Hepatocyte (in vitro differentiated cells): ENCODE measurements around the gene TTBK1. TPM values are rescaled to one million over a fixed set of nuclear protein-coding genes. Genes with fewer than 3 reads are reported as not detected.

Experiments
- DNase-seq: peaks from one replicate; pipeline ENCODE4 v3.0.0-alpha.2; 2016; ENCODE audit warnings: low spot score
- H2AFZ ChIP-seq: fragments of 200-600 bp; sonication (generic); 2 replicates; pipeline ENCODE4 v1.6.0; 2016; ENCODE audit warnings: antibody characterized with exemption, mild to moderate bottlenecking
- H3K27ac ChIP-seq: fragments of 200-600 bp; sonication (generic); 2 replicates; pipeline ENCODE4 v1.5.1; 2016; ENCODE audit warnings: mild to moderate bottlenecking
- H3K27me3 ChIP-seq: fragments of 200-600 bp; sonication (generic); 2 replicates; pipeline ENCODE4 v1.6.1; 2016
- H3K36me3 ChIP-seq: fragments of 200-600 bp; sonication (generic); replicated peaks from 2 replicates; pipeline ENCODE4 v1.5.1; 2016; ENCODE audit warnings: low read depth; ENCODE audit not compliant: insufficient read depth
- H3K4me1 ChIP-seq: fragments of 200-600 bp; sonication (generic); 2 replicates; pipeline ENCODE4 v1.5.1; 2016; ENCODE audit warnings: mild to moderate bottlenecking, moderate library complexity; ENCODE audit not compliant: insufficient read depth
- H3K4me2 ChIP-seq: fragments of 200-600 bp; sonication (generic); 2 replicates; pipeline ENCODE4 v1.6.0; 2016
- H3K4me3 ChIP-seq: fragments of 200-600 bp; sonication (generic); 2 replicates; pipeline ENCODE4 v1.5.1; 2016; ENCODE audit warnings: mild to moderate bottlenecking
- H3K79me2 ChIP-seq: fragments of 200-600 bp; sonication (generic); 2 replicates; pipeline ENCODE4 v1.6.0; 2017; ENCODE audit warnings: mild to moderate bottlenecking
- H3K9me2 ChIP-seq: fragments of 200-600 bp; sonication (generic); replicated peaks from 2 replicates; pipeline ENCODE4 v1.6.0; 2017; ENCODE audit warnings: mild to moderate bottlenecking; ENCODE audit not compliant: insufficient read depth
- H3K9me3 ChIP-seq: fragments of 200-600 bp; sonication (generic); 2 replicates; pipeline ENCODE4 v1.5.1; 2016; ENCODE audit warnings: low read depth, mild to moderate bottlenecking
- H4K20me1 ChIP-seq: fragments of 200-600 bp; sonication (generic); 2 replicates; pipeline ENCODE4 v1.6.0; 2016; ENCODE audit warnings: mild to moderate bottlenecking; ENCODE audit not compliant: insufficient read depth, poor library complexity, severe bottlenecking
- EZH2 ChIP-seq: fragments of 200-600 bp; sonication (generic); IDR thresholded peaks from 2 replicates; pipeline ENCODE4 v1.6.1; 2016; ENCODE audit warnings: antibody characterized with exemption, mild to moderate bottlenecking, borderline replicate concordance
- EZH2phosphoT487 ChIP-seq: fragments of 200-600 bp; sonication (generic); IDR thresholded peaks from one replicate; pipeline ENCODE4 v1.6.1; 2018; ENCODE audit warnings: antibody characterized with exemption, mild to moderate bottlenecking, low read depth, moderate library complexity; ENCODE audit not compliant: unreplicated experiment, severe bottlenecking
- WGBS: methylation state at CpG from one replicate; pipeline ENCODE4 v1.1.6; 2016; ENCODE audit warnings: low lambda C conversion rate; ENCODE audit errors: missing lambda C conversion rate; 5-methylcytosine and 5-hydroxymethylcytosine counted together
- polyA plus RNA-seq: library from polyadenylated mRNA; unstranded; fragments of >200 nt; fragmentation: Nextera tagmentation; extraction: Ambion mirVana; gene quantifications from 2 replicates; pipeline ENCODE4 v1.2.1, GENCODE V29; 2016
- total RNA-seq: library from RNA; depleted of rRNA; stranded (reverse); fragments of >200 nt; gene quantifications from 2 replicates; pipeline ENCODE4 v1.2.3, GENCODE V29; 2014
- TF ChIP-seq, protein P1 (sequence below): fragments of 200-600 bp; sonication (generic); IDR thresholded peaks from 2 replicates; pipeline ENCODE4 v1.5.1; 2016; ENCODE audit warnings: antibody characterized with exemption, mild to moderate bottlenecking; ENCODE audit not compliant: poor library complexity

Gene TTBK1
- total and polyA plus RNA-seq, 2 experiments from 2014 or later: 0.34 to 1.1 TPM

DNA sequence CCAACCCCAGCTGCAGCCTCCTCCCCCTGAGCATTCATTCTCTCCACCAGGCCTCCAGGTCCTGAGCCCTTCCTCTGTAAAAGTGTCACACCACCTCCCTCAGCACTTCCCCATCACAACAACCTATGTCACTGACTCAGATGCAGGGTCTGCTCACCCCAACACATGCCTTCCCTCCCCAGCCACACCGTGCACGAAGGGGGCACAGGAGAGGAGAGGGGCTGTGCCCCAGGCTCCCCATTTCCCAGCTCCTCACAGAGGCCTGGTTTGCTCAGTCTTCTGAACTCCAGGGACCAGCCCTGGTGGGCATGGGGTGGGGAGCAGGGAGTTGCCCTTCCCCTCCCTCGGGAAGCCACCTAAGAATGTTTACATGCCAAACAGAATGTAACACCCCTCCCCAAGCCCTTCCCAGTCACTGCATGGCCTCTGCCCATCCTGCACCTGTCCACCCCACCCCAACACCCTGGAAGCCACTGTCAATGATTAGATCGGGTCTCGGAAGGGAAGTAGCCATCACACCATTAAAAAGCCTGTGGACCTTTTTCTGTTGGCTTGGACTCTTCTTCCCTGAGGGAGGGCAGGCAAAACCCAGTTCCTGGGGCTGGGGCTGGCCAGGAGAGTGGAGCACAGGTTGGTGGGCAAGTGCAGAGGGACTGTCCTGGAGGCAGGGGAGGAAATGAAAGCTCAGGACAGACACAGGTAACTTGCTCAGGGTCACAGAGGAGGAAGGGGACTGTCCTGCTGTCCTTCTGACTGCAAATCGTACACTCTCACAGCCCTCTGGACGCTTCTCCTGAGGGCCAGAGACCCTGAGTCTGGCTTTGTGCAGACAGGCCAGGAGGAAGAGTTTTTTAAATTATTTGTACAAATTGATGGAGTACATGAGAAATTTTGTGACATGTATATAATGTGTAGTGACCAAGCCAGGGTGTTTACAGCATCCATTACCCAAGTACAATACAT is 44.7 kb downstream of the TTBK1 start:
- H2AFZ ChIP-seq: no peak overlapping the region
- no peak overlapping the region for H3K27ac ChIP-seq
- no peak overlapping the region for H3K4me3 ChIP-seq
- H3K9me2 ChIP-seq: no peaks in the 10 kb centered on the region
- no peaks in the 10 kb centered on the region for H3K4me1 ChIP-seq
- H3K36me3 ChIP-seq: no peaks in the 10 kb centered on the region
- H3K27me3 ChIP-seq: peaks cover 15% of the 10 kb centered on the region
- TF ChIP-seq, protein P1, sequence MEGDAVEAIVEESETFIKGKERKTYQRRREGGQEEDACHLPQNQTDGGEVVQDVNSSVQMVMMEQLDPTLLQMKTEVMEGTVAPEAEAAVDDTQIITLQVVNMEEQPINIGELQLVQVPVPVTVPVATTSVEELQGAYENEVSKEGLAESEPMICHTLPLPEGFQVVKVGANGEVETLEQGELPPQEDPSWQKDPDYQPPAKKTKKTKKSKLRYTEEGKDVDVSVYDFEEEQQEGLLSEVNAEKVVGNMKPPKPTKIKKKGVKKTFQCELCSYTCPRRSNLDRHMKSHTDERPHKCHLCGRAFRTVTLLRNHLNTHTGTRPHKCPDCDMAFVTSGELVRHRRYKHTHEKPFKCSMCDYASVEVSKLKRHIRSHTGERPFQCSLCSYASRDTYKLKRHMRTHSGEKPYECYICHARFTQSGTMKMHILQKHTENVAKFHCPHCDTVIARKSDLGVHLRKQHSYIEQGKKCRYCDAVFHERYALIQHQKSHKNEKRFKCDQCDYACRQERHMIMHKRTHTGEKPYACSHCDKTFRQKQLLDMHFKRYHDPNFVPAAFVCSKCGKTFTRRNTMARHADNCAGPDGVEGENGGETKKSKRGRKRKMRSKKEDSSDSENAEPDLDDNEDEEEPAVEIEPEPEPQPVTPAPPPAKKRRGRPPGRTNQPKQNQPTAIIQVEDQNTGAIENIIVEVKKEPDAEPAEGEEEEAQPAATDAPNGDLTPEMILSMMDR: no peak
- TF ChIP-seq EZH2 (no peak), EZH2phosphoT487 (no peak)
- H4K20me1 ChIP-seq: no peaks in the 10 kb centered on the region
- 73% methylated on average over 7 of the region's 7 CpGs for WGBS
- no peaks in the 10 kb centered on the region for H3K9me3 ChIP-seq
- H3K79me2 ChIP-seq: no peaks in the 10 kb centered on the region
- no peak overlapping the region for H3K4me2 ChIP-seq
- no peak for DNase-seq

DNA sequence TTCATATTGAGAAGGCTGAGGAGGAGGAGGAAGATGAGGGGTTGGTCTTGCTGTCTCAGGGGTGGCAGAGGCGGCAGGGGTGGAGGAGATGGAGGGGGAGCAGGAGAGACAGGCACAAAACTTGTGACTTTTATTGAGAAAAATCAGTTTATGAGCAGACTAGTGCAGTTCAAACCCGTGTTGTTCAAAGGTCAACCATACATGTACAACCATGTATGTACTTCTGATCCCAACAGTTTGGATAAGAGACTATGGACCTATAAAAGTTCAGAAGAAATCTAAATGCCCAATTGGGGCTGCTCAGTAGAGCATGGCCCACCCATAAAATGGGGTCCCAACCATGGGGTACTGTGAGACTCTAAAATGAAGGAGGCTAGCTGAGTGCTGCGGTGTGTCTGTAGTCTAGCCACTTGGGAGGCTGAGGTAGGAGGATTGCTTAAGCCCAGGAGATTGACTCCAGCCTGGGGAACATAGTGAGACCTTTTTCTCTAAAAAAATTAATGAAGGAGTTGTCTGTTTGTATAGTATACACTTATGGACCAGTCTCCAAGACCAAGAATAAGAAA is 47.1 kb downstream of the TTBK1 start:
- H4K20me1 ChIP-seq: no peaks in the 10 kb centered on the region
- H3K27ac ChIP-seq: no peak overlapping the region
- TF ChIP-seq EZH2phosphoT487 (no peak), EZH2 (no peak)
- TF ChIP-seq, protein P1: no peak
- no peak for DNase-seq
- 96% methylated on average over 3 of the region's 3 CpGs for WGBS
- no peaks in the 10 kb centered on the region for H3K36me3 ChIP-seq
- no peaks in the 10 kb centered on the region for H3K9me3 ChIP-seq
- no peak overlapping the region for H3K4me3 ChIP-seq
- no peaks in the 10 kb centered on the region for H3K9me2 ChIP-seq
- no peak overlapping the region for H2AFZ ChIP-seq
- H3K4me2 ChIP-seq: no peak overlapping the region
- no peaks in the 10 kb centered on the region for H3K4me1 ChIP-seq
- H3K27me3 ChIP-seq: peaks cover 6% of the 10 kb centered on the region
- no peaks in the 10 kb centered on the region for H3K79me2 ChIP-seq

DNA sequence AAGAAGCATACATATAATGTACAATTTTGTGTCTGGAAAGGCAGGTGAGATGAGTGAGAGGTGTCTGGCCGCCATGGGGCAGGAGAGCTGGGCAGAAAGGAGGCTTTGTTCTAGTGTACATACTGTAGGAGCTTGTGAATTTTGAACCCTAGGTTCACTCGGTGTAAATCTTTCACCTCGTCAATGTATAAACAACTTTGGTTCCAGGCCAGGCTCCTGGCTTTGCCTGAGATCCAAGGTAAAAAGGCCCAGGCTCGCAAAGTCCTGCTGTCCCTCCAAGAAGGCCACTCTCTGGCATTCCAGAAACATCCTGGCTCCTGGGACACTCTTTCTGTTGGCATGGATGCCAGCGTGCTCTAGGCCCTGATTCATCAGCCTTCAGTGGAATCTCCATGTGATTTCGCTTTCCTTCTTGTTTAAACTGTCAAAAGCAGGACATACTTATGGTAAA is 47.6 kb downstream of the TTBK1 start:
- H3K4me3 ChIP-seq: no peak overlapping the region
- no peak for DNase-seq
- H3K36me3 ChIP-seq: no peaks in the 10 kb centered on the region
- H3K4me2 ChIP-seq: no peak overlapping the region
- no peaks in the 10 kb centered on the region for H4K20me1 ChIP-seq
- no peak overlapping the region for H2AFZ ChIP-seq
- H3K9me3 ChIP-seq: no peaks in the 10 kb centered on the region
- 77% methylated on average over 6 of the region's 6 CpGs for WGBS
- H3K27me3 ChIP-seq: peaks cover under 1% of the 10 kb centered on the region
- H3K27ac ChIP-seq: no peak overlapping the region
- no peak for TF ChIP-seq EZH2
- no peak for TF ChIP-seq EZH2phosphoT487
- TF ChIP-seq, protein P1: no peak
- no peaks in the 10 kb centered on the region for H3K79me2 ChIP-seq
- no peaks in the 10 kb centered on the region for H3K9me2 ChIP-seq
- H3K4me1 ChIP-seq: no peaks in the 10 kb centered on the region
